ENCODE data around the gene MBOAT7. TPM values are rescaled to one million over a fixed set of nuclear protein-coding genes. Genes with fewer than 3 reads are reported as not detected.

MBOAT7 gene
- total RNA-seq, 2 experiments from 2014 or later = 18.1 to 25.0 TPM

DNA sequence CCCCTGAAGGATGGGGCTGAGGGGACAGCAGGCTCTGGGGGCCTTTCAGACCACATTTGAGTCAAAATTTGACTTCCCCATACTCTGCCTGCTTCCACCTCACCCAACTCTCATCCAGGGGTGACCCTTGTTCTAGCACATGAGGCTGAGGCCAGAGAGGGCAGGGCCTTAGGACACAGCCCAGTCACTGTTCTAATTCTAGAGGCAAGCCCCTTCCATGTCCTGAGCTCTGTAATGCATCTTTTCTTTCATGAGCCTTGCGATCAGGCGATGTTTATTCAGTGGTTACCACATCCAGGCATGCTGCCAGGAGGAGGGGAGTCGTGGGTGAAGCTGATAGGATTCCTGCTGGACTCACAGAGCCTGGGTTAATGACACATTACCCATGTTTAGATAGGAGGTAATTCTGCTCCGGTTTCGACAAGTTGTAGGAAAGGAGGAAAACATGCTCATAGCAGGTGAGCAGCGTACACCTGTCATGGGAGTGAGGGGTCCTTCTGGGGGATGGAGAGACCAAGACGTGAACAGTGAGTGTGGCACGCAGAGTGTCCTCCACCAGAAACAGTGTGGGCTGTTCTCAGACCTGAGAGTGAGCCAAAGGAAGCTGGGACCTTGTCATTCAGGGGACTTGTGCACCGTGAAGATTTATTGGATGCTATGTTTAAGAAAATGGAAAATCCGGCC is 20.6 kb upstream of the MBOAT7 start:
- Histone ChIP-seq H3K27ac (ENCODE audit: low read depth, low read length, poor library complexity, severe bottlenecking) (no peak overlapping the region), H3K36me3 (ENCODE audit: insufficient read depth, low read length) (peaks cover 73% of the 10 kb centered on the region), H3K9me3 (ENCODE audit: low read length) (no peaks in the 10 kb centered on the region), H4K20me1 (ENCODE audit: insufficient read depth, low read length) (peaks cover 21% of the 10 kb centered on the region), H3K4me1 (ENCODE audit: insufficient read depth, low read length, poor library complexity, severe bottlenecking) (peaks cover 30% of the 10 kb centered on the region), H3K9me2 (ENCODE audit: insufficient read depth, low read length) (no peaks in the 10 kb centered on the region), H3K79me2 (ENCODE audit: insufficient read depth, low read depth, low read length) (peaks cover 17% of the 10 kb centered on the region), H3K4me2 (ENCODE audit: low read length) (no peak overlapping the region), H3K4me3 (ENCODE audit: low read depth, low read length, poor library complexity, severe bottlenecking) (no peak overlapping the region), H2AFZ (ENCODE audit: low read length) (no peak overlapping the region)
- TF ChIP-seq, protein P1, sequence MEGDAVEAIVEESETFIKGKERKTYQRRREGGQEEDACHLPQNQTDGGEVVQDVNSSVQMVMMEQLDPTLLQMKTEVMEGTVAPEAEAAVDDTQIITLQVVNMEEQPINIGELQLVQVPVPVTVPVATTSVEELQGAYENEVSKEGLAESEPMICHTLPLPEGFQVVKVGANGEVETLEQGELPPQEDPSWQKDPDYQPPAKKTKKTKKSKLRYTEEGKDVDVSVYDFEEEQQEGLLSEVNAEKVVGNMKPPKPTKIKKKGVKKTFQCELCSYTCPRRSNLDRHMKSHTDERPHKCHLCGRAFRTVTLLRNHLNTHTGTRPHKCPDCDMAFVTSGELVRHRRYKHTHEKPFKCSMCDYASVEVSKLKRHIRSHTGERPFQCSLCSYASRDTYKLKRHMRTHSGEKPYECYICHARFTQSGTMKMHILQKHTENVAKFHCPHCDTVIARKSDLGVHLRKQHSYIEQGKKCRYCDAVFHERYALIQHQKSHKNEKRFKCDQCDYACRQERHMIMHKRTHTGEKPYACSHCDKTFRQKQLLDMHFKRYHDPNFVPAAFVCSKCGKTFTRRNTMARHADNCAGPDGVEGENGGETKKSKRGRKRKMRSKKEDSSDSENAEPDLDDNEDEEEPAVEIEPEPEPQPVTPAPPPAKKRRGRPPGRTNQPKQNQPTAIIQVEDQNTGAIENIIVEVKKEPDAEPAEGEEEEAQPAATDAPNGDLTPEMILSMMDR (conservative IDR thresholded peaks at IDR 0.05; ENCODE audit: low read length) = no peak
- TF ChIP-seq EZH2phosphoT487 (IDR thresholded peaks at IDR 0.05; ENCODE audit: borderline replicate concordance, low read depth, low read length) = no peak
- ChIA-PET POLR2A (no interaction called here), CTCF (ENCODE audit: unreplicated experiment) (no interaction called here)
- no peak for DNase-seq (ENCODE audit: low spot score)
- BruUV-seq (replicated peaks) = no TSS peak
- intact Hi-C loops (cut with micrococcal nuclease; ENCODE audit: unreplicated experiment) = no loop called here

DNA sequence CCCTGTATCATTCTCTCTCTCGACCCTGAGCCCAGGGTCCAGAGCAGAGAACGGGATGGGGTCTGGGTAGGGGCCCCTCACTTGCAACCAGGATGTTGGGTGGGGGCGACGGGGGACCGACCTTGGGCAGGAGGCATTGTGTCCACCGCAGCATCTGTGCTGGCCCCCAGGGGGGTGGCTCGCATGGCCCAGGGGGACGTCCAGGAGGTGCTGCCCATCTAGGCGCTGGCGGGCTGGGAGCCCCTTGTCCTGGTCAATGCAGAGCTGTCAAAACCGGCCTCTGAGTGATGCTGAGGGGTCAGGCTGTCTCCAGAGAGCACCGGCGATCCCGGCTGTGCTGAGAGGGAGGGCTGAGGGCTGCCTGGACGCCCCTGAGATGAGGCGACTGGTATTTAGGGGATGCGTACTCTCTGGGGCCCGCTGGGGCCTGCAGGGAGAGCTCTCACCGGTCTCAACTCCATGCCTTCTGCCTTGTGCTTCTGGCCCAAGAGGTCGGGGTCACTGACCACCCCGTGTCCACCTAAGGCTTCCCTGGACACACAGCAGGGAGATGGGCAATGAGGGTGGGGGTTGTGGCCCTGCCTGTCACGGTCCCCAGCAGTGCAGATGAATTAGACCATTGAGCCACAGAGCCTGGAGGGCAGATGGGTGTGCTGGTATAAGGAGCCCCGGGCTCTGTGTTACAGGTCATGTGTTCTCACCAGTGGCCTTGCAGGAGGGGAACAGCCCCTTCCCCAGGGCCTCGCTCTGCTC is 19.9 kb upstream of the MBOAT7 start:
- H4K20me1 ChIP-seq (ENCODE audit: insufficient read depth, low read length) = peaks cover 28% of the 10 kb centered on the region
- peaks cover 37% of the 10 kb centered on the region for H3K4me1 ChIP-seq (ENCODE audit: insufficient read depth, low read length, poor library complexity, severe bottlenecking)
- no TSS peak for BruUV-seq (replicated peaks)
- intact Hi-C loops (cut with micrococcal nuclease; ENCODE audit: unreplicated experiment) = no loop called here
- no peak overlapping the region for H3K4me2 ChIP-seq (ENCODE audit: low read length)
- peaks cover 78% of the 10 kb centered on the region for H3K36me3 ChIP-seq (ENCODE audit: insufficient read depth, low read length)
- no peaks in the 10 kb centered on the region for H3K9me2 ChIP-seq (ENCODE audit: insufficient read depth, low read length)
- H2AFZ ChIP-seq (ENCODE audit: low read length) = no peak overlapping the region
- TF ChIP-seq EZH2phosphoT487 (IDR thresholded peaks at IDR 0.05; ENCODE audit: borderline replicate concordance, low read depth, low read length) = no peak
- TF ChIP-seq, protein P1 (conservative IDR thresholded peaks at IDR 0.05; ENCODE audit: low read length) = no peak
- no peaks in the 10 kb centered on the region for H3K9me3 ChIP-seq (ENCODE audit: low read length)
- DNase-seq (ENCODE audit: low spot score) = no peak
- H3K4me3 ChIP-seq (ENCODE audit: low read depth, low read length, poor library complexity, severe bottlenecking) = no peak overlapping the region
- POLR2A ChIA-PET = no interaction called here
- CTCF ChIA-PET (ENCODE audit: unreplicated experiment) = no interaction called here
- no peak overlapping the region for H3K27ac ChIP-seq (ENCODE audit: low read depth, low read length, poor library complexity, severe bottlenecking)
- peaks cover 24% of the 10 kb centered on the region for H3K79me2 ChIP-seq (ENCODE audit: insufficient read depth, low read depth, low read length)

DNA sequence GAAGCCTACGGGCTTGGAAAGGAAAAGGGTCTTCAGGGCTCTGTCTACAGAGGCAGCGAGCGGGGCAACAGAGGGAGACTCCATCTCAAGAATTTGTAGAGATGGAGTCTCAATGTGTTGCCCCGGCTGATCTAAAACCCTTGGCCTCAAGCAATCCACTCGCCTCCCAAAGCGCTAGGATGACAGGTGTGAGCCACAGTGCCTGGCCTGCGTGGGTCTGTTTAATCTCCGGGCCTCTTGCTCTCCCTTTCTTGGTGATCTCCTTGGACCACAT is 19.3 kb upstream of the MBOAT7 start:
- H3K79me2 ChIP-seq (ENCODE audit: insufficient read depth, low read depth, low read length) = peaks cover 29% of the 10 kb centered on the region
- no peak for TF ChIP-seq EZH2phosphoT487 (IDR thresholded peaks at IDR 0.05; ENCODE audit: borderline replicate concordance, low read depth, low read length)
- TF ChIP-seq, protein P1 (conservative IDR thresholded peaks at IDR 0.05; ENCODE audit: low read length) = no peak
- no TSS peak for BruUV-seq (replicated peaks)
- no peak overlapping the region for H3K4me3 ChIP-seq (ENCODE audit: low read depth, low read length, poor library complexity, severe bottlenecking)
- H3K36me3 ChIP-seq (ENCODE audit: insufficient read depth, low read length) = peaks cover 83% of the 10 kb centered on the region
- H3K4me1 ChIP-seq (ENCODE audit: insufficient read depth, low read length, poor library complexity, severe bottlenecking) = peaks cover 42% of the 10 kb centered on the region
- no peak overlapping the region for H2AFZ ChIP-seq (ENCODE audit: low read length)
- no peaks in the 10 kb centered on the region for H3K9me2 ChIP-seq (ENCODE audit: insufficient read depth, low read length)
- CTCF ChIA-PET (ENCODE audit: unreplicated experiment) = no interaction called here
- POLR2A ChIA-PET = interaction anchor here (1.4 kb wide), 1 partner anchor 10 kb away, joined by 3 read pairs; no protein-coding TSS in a partner anchor
- no peaks in the 10 kb centered on the region for H3K9me3 ChIP-seq (ENCODE audit: low read length)
- intact Hi-C loops (cut with micrococcal nuclease; ENCODE audit: unreplicated experiment) = no loop called here
- no peak overlapping the region for H3K4me2 ChIP-seq (ENCODE audit: low read length)
- no peak for DNase-seq (ENCODE audit: low spot score)
- H3K27ac ChIP-seq (ENCODE audit: low read depth, low read length, poor library complexity, severe bottlenecking) = no peak overlapping the region
- H4K20me1 ChIP-seq (ENCODE audit: insufficient read depth, low read length) = peaks cover 33% of the 10 kb centered on the region
